HL-60 (cell line): ENCODE results near the gene S100A8.

Experiments
- GABPA ChIP-seq: IDR thresholded peaks from 2 replicates; pipeline ENCODE4 v1.6.1; 2012; ENCODE audit warnings: low read depth
- POLR2AphosphoS5 ChIP-seq: IDR thresholded peaks from 2 replicates; pipeline ENCODE4 v1.6.1; 2012; ENCODE audit warnings: low read depth
- SPI1 ChIP-seq: IDR thresholded peaks from 2 replicates; pipeline ENCODE4 v1.6.1; 2012; ENCODE audit warnings: low read depth, mild to moderate bottlenecking, borderline replicate concordance
- TF ChIP-seq, protein P1 (sequence below): IDR thresholded peaks from one replicate; pipeline ENCODE4 v1.5.1; 2011; ENCODE audit warnings: low read length, control low read depth, inconsistent platforms; ENCODE audit not compliant: insufficient read depth
- TF ChIP-seq, protein P2 (sequence below): IDR thresholded peaks from 2 replicates; pipeline ENCODE4 v1.6.1; 2012; ENCODE audit warnings: low read depth; ENCODE audit not compliant: insufficient replicate concordance

DNA sequence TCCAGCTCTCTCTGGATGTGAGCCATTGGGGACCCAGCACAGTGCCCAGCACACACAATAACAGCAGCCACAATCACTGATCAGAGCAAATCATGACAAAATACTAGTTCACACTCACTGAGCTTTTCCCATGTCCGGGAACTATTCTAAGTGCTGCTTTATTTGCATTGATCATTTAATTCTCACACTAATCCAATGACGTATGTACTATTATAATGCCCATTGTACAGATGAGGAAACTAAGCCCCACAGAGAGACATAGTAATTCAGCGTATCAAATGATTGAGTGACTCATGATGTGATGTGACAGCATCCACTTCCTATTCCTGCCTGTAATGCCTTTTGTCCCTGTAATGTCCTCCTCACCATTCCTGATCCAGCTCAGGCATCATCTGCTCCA lies 1.9 kb upstream of the S100A8 start:
- no peak for TF ChIP-seq POLR2AphosphoS5
- TF ChIP-seq, protein P1, sequence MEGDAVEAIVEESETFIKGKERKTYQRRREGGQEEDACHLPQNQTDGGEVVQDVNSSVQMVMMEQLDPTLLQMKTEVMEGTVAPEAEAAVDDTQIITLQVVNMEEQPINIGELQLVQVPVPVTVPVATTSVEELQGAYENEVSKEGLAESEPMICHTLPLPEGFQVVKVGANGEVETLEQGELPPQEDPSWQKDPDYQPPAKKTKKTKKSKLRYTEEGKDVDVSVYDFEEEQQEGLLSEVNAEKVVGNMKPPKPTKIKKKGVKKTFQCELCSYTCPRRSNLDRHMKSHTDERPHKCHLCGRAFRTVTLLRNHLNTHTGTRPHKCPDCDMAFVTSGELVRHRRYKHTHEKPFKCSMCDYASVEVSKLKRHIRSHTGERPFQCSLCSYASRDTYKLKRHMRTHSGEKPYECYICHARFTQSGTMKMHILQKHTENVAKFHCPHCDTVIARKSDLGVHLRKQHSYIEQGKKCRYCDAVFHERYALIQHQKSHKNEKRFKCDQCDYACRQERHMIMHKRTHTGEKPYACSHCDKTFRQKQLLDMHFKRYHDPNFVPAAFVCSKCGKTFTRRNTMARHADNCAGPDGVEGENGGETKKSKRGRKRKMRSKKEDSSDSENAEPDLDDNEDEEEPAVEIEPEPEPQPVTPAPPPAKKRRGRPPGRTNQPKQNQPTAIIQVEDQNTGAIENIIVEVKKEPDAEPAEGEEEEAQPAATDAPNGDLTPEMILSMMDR = no peak
- TF ChIP-seq, protein P2, sequence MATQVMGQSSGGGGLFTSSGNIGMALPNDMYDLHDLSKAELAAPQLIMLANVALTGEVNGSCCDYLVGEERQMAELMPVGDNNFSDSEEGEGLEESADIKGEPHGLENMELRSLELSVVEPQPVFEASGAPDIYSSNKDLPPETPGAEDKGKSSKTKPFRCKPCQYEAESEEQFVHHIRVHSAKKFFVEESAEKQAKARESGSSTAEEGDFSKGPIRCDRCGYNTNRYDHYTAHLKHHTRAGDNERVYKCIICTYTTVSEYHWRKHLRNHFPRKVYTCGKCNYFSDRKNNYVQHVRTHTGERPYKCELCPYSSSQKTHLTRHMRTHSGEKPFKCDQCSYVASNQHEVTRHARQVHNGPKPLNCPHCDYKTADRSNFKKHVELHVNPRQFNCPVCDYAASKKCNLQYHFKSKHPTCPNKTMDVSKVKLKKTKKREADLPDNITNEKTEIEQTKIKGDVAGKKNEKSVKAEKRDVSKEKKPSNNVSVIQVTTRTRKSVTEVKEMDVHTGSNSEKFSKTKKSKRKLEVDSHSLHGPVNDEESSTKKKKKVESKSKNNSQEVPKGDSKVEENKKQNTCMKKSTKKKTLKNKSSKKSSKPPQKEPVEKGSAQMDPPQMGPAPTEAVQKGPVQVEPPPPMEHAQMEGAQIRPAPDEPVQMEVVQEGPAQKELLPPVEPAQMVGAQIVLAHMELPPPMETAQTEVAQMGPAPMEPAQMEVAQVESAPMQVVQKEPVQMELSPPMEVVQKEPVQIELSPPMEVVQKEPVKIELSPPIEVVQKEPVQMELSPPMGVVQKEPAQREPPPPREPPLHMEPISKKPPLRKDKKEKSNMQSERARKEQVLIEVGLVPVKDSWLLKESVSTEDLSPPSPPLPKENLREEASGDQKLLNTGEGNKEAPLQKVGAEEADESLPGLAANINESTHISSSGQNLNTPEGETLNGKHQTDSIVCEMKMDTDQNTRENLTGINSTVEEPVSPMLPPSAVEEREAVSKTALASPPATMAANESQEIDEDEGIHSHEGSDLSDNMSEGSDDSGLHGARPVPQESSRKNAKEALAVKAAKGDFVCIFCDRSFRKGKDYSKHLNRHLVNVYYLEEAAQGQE = no peak
- TF ChIP-seq GABPA = no peak
- TF ChIP-seq SPI1 = no peak
